ENCODE data around the gene NOPCHAP1. TPM values are rescaled to one million over a fixed set of nuclear protein-coding genes. Genes with fewer than 3 reads are reported as not detected.

Gene NOPCHAP1
- total and polyA plus RNA-seq, 2 of the 4 experiments (the other 2 are of a cell fraction): 5.6 to 9.3 TPM

DNA sequence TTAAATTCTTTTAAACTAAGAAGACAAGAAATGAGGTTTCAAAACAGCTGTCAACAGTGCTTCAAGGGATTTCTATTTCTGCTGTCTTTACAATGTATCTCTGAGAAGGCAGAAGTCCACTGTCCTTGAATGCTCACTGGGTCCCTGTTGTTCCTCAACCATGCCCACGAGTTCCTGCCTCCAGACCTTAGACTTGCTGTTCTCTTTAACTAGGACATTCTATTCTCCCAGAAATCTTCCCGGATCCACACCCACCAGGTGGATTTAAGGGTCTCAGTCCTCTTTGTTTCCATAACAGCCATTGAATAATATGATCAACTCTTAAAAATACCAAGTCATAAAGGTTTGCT, 21.3 kb upstream of the NOPCHAP1 start:
- peaks cover 4% of the 10 kb centered on the region for H3K4me1 ChIP-seq (ENCODE audit: control insufficient read depth, insufficient read depth, low read length)
- no peak overlapping the region for H3K4me3 ChIP-seq (ENCODE audit: insufficient read depth, low read depth, low read length)
- no peak overlapping the region for H4K8ac ChIP-seq (ENCODE audit: low read depth in 2 of 2, low read length in 2 of 2)
- no peak overlapping the region for H2BK5ac ChIP-seq (ENCODE audit: low read depth, low read length, poor library complexity, severe bottlenecking)
- no peak overlapping the region for H3K9ac ChIP-seq (ENCODE audit: low read depth, low read length)
- no peak overlapping the region for H2AK9ac ChIP-seq (replicated peaks; ENCODE audit: low read depth, low read length, poor library complexity)
- peaks cover 4% of the 10 kb centered on the region; the same call in 1 of the 2 replicates for H3K9me3 ChIP-seq (ENCODE audit: control insufficient read depth, insufficient read depth, low read length)
- no peak overlapping the region for H3K56ac ChIP-seq (ENCODE audit: extremely low read depth, insufficient read depth, low read length)
- no peak overlapping the region for H2AFZ ChIP-seq (replicated peaks; ENCODE audit: low read length, poor library complexity)
- H4K5ac ChIP-seq (ENCODE audit: low read depth, low read length): no peak overlapping the region
- H2AK5ac ChIP-seq (ENCODE audit: low read depth, low read length): no peak overlapping the region
- H3K23ac ChIP-seq (ENCODE audit: low read depth, low read length): no peak overlapping the region
- in situ Hi-C loops (cut with MboI; ENCODE audit: low sequenced_read_pairs): no loop called here
- H3K9me1 ChIP-seq (ENCODE audit: insufficient read depth, low read length): no peaks in the 10 kb centered on the region
- H3K27ac ChIP-seq (ENCODE audit: insufficient read depth, low read length): no peak overlapping the region
- no peaks in the 10 kb centered on the region for H3K36me3 ChIP-seq (ENCODE audit: control insufficient read depth, insufficient read depth, low read length)
- no TSS peak for BruUV-seq (replicated peaks)
- H3K79me1 ChIP-seq (ENCODE audit: low read depth in 1 of 2, low read length in 2 of 2): no peaks in the 10 kb centered on the region
- 47% methylated on average over 2 of the region's 2 CpGs; no CpG with 5 or more reads in 1 of the 2 experiments for WGBS, 2 experiments (ENCODE audit: extremely low coverage in 2 of 2, insufficient read length in 1 of 2)
- no peak overlapping the region for H2BK15ac ChIP-seq (ENCODE audit: low read depth, low read length)
- DNase-seq: no peak
- no peaks in the 10 kb centered on the region for H4K20me1 ChIP-seq (ENCODE audit: insufficient read depth, low read length)
- TF ChIP-seq, protein P1, sequence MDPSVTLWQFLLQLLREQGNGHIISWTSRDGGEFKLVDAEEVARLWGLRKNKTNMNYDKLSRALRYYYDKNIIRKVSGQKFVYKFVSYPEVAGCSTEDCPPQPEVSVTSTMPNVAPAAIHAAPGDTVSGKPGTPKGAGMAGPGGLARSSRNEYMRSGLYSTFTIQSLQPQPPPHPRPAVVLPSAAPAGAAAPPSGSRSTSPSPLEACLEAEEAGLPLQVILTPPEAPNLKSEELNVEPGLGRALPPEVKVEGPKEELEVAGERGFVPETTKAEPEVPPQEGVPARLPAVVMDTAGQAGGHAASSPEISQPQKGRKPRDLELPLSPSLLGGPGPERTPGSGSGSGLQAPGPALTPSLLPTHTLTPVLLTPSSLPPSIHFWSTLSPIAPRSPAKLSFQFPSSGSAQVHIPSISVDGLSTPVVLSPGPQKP (IDR thresholded peaks at IDR 0.05; ENCODE audit: borderline replicate concordance, low read depth, low read length): no peak
- TF ChIP-seq, protein P2, sequence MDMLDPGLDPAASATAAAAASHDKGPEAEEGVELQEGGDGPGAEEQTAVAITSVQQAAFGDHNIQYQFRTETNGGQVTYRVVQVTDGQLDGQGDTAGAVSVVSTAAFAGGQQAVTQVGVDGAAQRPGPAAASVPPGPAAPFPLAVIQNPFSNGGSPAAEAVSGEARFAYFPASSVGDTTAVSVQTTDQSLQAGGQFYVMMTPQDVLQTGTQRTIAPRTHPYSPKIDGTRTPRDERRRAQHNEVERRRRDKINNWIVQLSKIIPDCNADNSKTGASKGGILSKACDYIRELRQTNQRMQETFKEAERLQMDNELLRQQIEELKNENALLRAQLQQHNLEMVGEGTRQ (IDR thresholded peaks at IDR 0.05; ENCODE audit: low read depth, low read length): no peak
- no peak for TF ChIP-seq RAD21 (IDR thresholded peaks at IDR 0.05; ENCODE audit: low read length)
- no peak for TF ChIP-seq CHD1 (IDR thresholded peaks at IDR 0.05; ENCODE audit: low read depth, low read length)
- no peak for TF ChIP-seq POLR2A (IDR thresholded peaks at IDR 0.05; ENCODE audit: low read depth, low read length)
- no peak for TF ChIP-seq BHLHE40 (IDR thresholded peaks at IDR 0.05; ENCODE audit: low read depth, low read length)
- TF ChIP-seq SMC3 (IDR thresholded peaks at IDR 0.05; ENCODE audit: low read depth, low read length): no peak
- no peak for TF ChIP-seq RCOR1 (IDR thresholded peaks at IDR 0.05; ENCODE audit: insufficient replicate concordance, low read length)
- TF ChIP-seq, protein P3, sequence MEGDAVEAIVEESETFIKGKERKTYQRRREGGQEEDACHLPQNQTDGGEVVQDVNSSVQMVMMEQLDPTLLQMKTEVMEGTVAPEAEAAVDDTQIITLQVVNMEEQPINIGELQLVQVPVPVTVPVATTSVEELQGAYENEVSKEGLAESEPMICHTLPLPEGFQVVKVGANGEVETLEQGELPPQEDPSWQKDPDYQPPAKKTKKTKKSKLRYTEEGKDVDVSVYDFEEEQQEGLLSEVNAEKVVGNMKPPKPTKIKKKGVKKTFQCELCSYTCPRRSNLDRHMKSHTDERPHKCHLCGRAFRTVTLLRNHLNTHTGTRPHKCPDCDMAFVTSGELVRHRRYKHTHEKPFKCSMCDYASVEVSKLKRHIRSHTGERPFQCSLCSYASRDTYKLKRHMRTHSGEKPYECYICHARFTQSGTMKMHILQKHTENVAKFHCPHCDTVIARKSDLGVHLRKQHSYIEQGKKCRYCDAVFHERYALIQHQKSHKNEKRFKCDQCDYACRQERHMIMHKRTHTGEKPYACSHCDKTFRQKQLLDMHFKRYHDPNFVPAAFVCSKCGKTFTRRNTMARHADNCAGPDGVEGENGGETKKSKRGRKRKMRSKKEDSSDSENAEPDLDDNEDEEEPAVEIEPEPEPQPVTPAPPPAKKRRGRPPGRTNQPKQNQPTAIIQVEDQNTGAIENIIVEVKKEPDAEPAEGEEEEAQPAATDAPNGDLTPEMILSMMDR (conservative IDR thresholded peaks at IDR 0.05; ENCODE audit: low read depth, low read length): no peak
- no peak overlapping the region for H3K14ac ChIP-seq (replicated peaks; ENCODE audit: low read depth, low read length)
- no peak overlapping the region for H3K18ac ChIP-seq (ENCODE audit: low read depth, low read length)
- H3K27me3 ChIP-seq (ENCODE audit: control insufficient read depth, insufficient read depth, low read length): peaks cover 23% of the 10 kb centered on the region
- H2BK120ac ChIP-seq (ENCODE audit: low read depth, low read length): no peak overlapping the region
- no peak for ATAC-seq (ENCODE audit: low read depth)
- POLR2A ChIA-PET (ENCODE audit: unreplicated experiment): no interaction called here
- dilution Hi-C loops (cut with HindIII; ENCODE audit: low sequenced_read_pairs, unreplicated experiment): no loop called here
- H3K4ac ChIP-seq (ENCODE audit: low read depth, low read length): no peak overlapping the region
- intact Hi-C loops (cut with micrococcal nuclease): no loop called here
- no peak overlapping the region for H2BK20ac ChIP-seq (ENCODE audit: low read depth, low read length)
- no peak overlapping the region for H4K91ac ChIP-seq (ENCODE audit: insufficient read depth, low read depth, low read length)
- CTCF ChIA-PET: no interaction called here
- H3K4me2 ChIP-seq (ENCODE audit: low read depth, low read length): no peak overlapping the region

All from IMR-90 (cell line).